Coronary artery (tissue), 2 donors: ENCODE measurements around the gene PRDM16.

Experiments used
- DNase-seq: peaks from one replicate; pipeline ENCODE4 v3.0.0-alpha.2; 2017; ENCODE audit warnings: low spot score
- H3K27ac ChIP-seq, 2 donors: fragments of 200-600 bp; sonication (generic); one replicate each; pipeline ENCODE4 v1.5.1; 2016 to 2019
- H3K4me3 ChIP-seq: fragments of 200-600 bp; sonication (generic); 2 replicates; pipeline ENCODE4 v1.5.1; 2016; ENCODE audit warnings: mild to moderate bottlenecking, moderate library complexity
- TF ChIP-seq, protein P1 (sequence below): fragments of 200-600 bp; sonication (generic); IDR thresholded peaks from one replicate; pipeline ENCODE4 v1.5.1; 2019; ENCODE audit warnings: antibody characterized with exemption

The PRDM16 gene

GRCh38 chr1:3315399-3316339 lies 246.7 kb downstream of the PRDM16 start:
- Histone ChIP-seq H3K4me3 (no peak overlapping the region), H3K27ac (peak overlapping the region; percentile 96 to 100)
- no peak for DNase-seq
- TF ChIP-seq, protein P1, sequence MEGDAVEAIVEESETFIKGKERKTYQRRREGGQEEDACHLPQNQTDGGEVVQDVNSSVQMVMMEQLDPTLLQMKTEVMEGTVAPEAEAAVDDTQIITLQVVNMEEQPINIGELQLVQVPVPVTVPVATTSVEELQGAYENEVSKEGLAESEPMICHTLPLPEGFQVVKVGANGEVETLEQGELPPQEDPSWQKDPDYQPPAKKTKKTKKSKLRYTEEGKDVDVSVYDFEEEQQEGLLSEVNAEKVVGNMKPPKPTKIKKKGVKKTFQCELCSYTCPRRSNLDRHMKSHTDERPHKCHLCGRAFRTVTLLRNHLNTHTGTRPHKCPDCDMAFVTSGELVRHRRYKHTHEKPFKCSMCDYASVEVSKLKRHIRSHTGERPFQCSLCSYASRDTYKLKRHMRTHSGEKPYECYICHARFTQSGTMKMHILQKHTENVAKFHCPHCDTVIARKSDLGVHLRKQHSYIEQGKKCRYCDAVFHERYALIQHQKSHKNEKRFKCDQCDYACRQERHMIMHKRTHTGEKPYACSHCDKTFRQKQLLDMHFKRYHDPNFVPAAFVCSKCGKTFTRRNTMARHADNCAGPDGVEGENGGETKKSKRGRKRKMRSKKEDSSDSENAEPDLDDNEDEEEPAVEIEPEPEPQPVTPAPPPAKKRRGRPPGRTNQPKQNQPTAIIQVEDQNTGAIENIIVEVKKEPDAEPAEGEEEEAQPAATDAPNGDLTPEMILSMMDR: no peak

GRCh38 chr1:3316340-3316943 lies 247.4 kb downstream of the PRDM16 start:
- peak overlapping the region; percentile 96 to 100 for H3K27ac ChIP-seq
- H3K4me3 ChIP-seq: no peak overlapping the region
- TF ChIP-seq, protein P1: no peak
- DNase-seq: no peak

DNA sequence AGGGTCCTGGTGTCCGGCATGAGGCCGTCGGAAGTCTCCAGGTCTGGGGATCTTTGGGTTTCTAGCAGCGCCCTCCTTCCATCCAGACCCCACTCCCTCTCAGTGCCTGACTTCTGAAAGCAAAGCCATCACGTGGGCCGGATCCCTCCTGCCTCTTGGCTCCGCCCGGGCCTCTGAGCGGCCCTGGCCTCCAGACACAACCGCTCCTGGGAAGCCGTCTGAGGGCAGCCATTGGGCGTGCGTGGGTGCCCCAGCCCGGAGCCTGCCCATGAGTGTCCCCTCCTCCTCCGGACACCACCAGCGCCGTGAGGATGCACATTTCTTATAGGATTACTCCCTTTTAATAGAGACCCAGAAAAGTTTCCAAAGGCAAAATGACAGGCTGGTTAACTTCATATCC lies 248.5 kb downstream of the PRDM16 start:
- TF ChIP-seq, protein P1: no peak
- no peak for DNase-seq
- Histone ChIP-seq H3K4me3 (no peak overlapping the region), H3K27ac (peak overlapping the region in 1 of 2 donors; percentile 96)

GRCh38 chr1:3318329-3318728 lies 249.3 kb downstream of the PRDM16 start:
- no peak overlapping the region for H3K27ac ChIP-seq
- no peak overlapping the region for H3K4me3 ChIP-seq
- no peak for DNase-seq
- TF ChIP-seq, protein P1: no peak

DNA sequence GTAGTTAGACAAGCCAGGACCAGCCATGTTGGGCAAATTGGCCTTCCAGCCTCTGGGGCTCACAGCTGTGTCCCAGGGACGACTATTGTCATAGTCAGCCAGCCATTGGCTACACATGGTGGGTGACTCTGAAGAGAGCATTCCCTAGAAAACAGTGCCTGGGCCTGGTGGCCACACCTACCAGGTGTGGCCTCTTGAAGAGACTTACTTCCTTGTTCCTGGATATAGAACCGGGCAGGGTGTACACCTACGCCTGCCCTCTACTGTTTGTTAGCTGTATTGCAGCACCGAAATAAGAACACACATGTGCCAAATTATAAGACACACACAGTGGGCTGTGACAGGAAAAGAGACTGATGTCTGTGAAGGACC lies 250.9 kb downstream of the PRDM16 start:
- H3K4me3 ChIP-seq: no peak overlapping the region
- DNase-seq: no peak
- peak overlapping the region in 1 of 2 donors; percentile 49 for H3K27ac ChIP-seq
- TF ChIP-seq, protein P1: peak; percentile 62

GRCh38 chr1:3320246-3321152 lies 251.5 kb downstream of the PRDM16 start:
- Histone ChIP-seq H3K27ac (peak overlapping the region in 1 of 2 donors; percentile 49), H3K4me3 (no peak overlapping the region)
- TF ChIP-seq, protein P1: no peak
- no peak for DNase-seq
